NCI-H82 treated with DMSO at 0.1 percent for 48 hours (cell line): ENCODE data around the gene GKAP1.
"Not testable (repeated sequence)": the region's sequence is repeated elsewhere in the genome, so short reads cannot be mapped to it uniquely, and the experiment has no call there.

Source experiments
- DNase-seq: peaks from one replicate; lab custom pipeline; 2025; ENCODE audit not compliant: unreplicated experiment; lab: John Stamatoyannopoulos, UW

Gene GKAP1

GRCh38 chr9:83733739-83734138 is 83.8 kb downstream of the GKAP1 start:
- no peak for DNase-seq

GRCh38 chr9:83728591-83729368 is 88.8 kb downstream of the GKAP1 start:
- DNase-seq = not testable (repeated sequence)

- DNase-seq = no peak
Measured at GRCh38 chr9:83724436-83724835, 93.1 kb downstream of the GKAP1 start.

GRCh38 chr9:83722726-83723495 is 94.7 kb downstream of the GKAP1 start:
- no peak for DNase-seq

GRCh38 chr9:83721509-83721908 is 96.1 kb downstream of the GKAP1 start:
- DNase-seq = no peak

- no peak for DNase-seq
Measured at GRCh38 chr9:83715794-83716193, 101.8 kb downstream of the GKAP1 start.

GRCh38 chr9:83715221-83715620 is 102.3 kb downstream of the GKAP1 start:
- no peak for DNase-seq

GRCh38 chr9:83714329-83714728 is 103.2 kb downstream of the GKAP1 start:
- DNase-seq = no peak

- DNase-seq = no peak
Measured at GRCh38 chr9:83708515-83709158, 108.9 kb downstream of the GKAP1 start.

- peak; percentile 67 for DNase-seq
Measured at GRCh38 chr9:83707768-83708514, 109.6 kb downstream of the GKAP1 start, which contains the start of gene UBQLN1. TSS of gene UBQLN1 (minus strand) at chr9:83707958. CDS start at chr9:83707679, 279 bp downstream.

- DNase-seq = no peak
Measured at GRCh38 chr9:83707518-83707767, 110.1 kb downstream of the GKAP1 start.

- DNase-seq = no peak
Measured at GRCh38 chr9:83706676-83707517, 110.7 kb downstream of the GKAP1 start.

- DNase-seq = not testable (repeated sequence)
Measured at GRCh38 chr9:83705219-83705651, 112.3 kb downstream of the GKAP1 start.

- no peak for DNase-seq
Measured at GRCh38 chr9:83701769-83702168, 115.8 kb downstream of the GKAP1 start.

GRCh38 chr9:83701286-83701685 is 116.3 kb downstream of the GKAP1 start:
- no peak for DNase-seq

GRCh38 chr9:83699615-83700014 is 118.0 kb downstream of the GKAP1 start:
- no peak for DNase-seq

GRCh38 chr9:83698976-83699585 is 118.5 kb downstream of the GKAP1 start:
- DNase-seq = no peak

- no peak for DNase-seq
Measured at GRCh38 chr9:83691492-83691891, 126.1 kb downstream of the GKAP1 start.
